HepG2 (cell line): Measurements from ENCODE around the gene NOS1AP. TPM values are rescaled to one million over a fixed set of nuclear protein-coding genes. Genes with fewer than 3 reads are reported as not detected.

Source experiments
- ATAC-seq: fragments of 200-7000 bp; cut with Tn5 transposase; 3 replicates; pipeline ENCODE4 v1.9.1; 2020; ENCODE audit warnings: mild to moderate bottlenecking, moderate library complexity
- BruUV-seq: library from RNA; stranded (reverse); fragments of 400-500 nt; replicated peaks from 2 replicates; lab custom pipeline; 2021; lab: Mats Ljungman, UMichigan
- CTCF ChIA-PET: fragments of 300-600 bp; formaldehyde crosslinking; extraction: SDS; loops from one replicate; lab custom pipeline; 2021; ENCODE audit warnings: low total read pairs, inconsistent platforms, low intra/inter-chr PET ratio; lab: Yijun Ruan, JAX
- POLR2A ChIA-PET: fragments of 350-600 bp; sonication (Branson Sonifier 250); formaldehyde crosslinking; loops from one replicate; lab custom pipeline; 2020; ENCODE audit warnings: antibody characterized with exemption, inconsistent platforms; lab: Yijun Ruan, JAX
- DNase-seq: peaks from one replicate; pipeline ENCODE4 v3.0.0-alpha.2; 2015; ENCODE audit warnings: low spot score
- FAIRE-seq: peaks from 3 replicates; lab custom pipeline; 2011; peaks lifted over from hg19 to GRCh38; lab: Jason Lieb, UNC
- H2AFZ ChIP-seq: one replicate; pipeline ENCODE4 v1.6.1; 2011; ENCODE audit warnings: low read length, inconsistent platforms
- H3K27ac ChIP-seq: fragments of 300-600 bp; 3 replicates; pipeline ENCODE4 v1.8.0; 2011; ENCODE audit warnings: mixed run types, mild to moderate bottlenecking, mixed read lengths, low read length, inconsistent platforms; ENCODE audit not compliant: insufficient read depth; ENCODE audit errors: extremely low read length
- H3K27me3 ChIP-seq, 2 experiments: fragments of 200-600 bp in 1 of 2; 2 replicates in 1 of 2; 3 replicates in 1 of 2; pipeline versions ENCODE4 v1.6.0 to v1.8.0; 2011; ENCODE audit warnings: low read length in 2 of 2, mild to moderate bottlenecking in 2 of 2, moderate library complexity in 2 of 2, inconsistent platforms in 1 of 2; ENCODE audit not compliant: insufficient read depth in 2 of 2, control insufficient read depth in 1 of 2
- H3K36me3 ChIP-seq, 2 experiments: fragments of 200-600 bp in 1 of 2; replicated peaks in 1 of 2; 2 replicates in 1 of 2; 3 replicates in 1 of 2; pipeline versions ENCODE4 v1.5.1 to v1.8.0; 2011; ENCODE audit warnings: low read length in 2 of 2, inconsistent platforms in 1 of 2; ENCODE audit not compliant: insufficient read depth in 2 of 2, control insufficient read depth in 1 of 2
- H3K4me1 ChIP-seq: 2 replicates; pipeline ENCODE4 v1.5.1; 2012; ENCODE audit warnings: low read length, inconsistent platforms; ENCODE audit not compliant: insufficient read depth
- H3K4me2 ChIP-seq: 2 replicates; pipeline ENCODE4 v1.6.0; 2011; ENCODE audit warnings: low read depth, low read length, inconsistent platforms
- H3K4me3 ChIP-seq, 3 experiments: fragments of 200-600 bp in 1 of 3; sonication (generic), shearing (Covaris generic) in 1 of 3; replicated peaks in 1 of 3; 2 replicates each; pipeline ENCODE4 v1.5.1; 2011 to 2016; ENCODE audit warnings: low read length in 3 of 3, inconsistent platforms in 2 of 3, low read depth in 2 of 3, mild to moderate bottlenecking in 2 of 3, control low read depth in 1 of 3, mixed read lengths in 1 of 3; ENCODE audit not compliant: insufficient read depth in 1 of 3
- H3K79me2 ChIP-seq: one replicate; pipeline ENCODE4 v1.6.1; 2011; ENCODE audit warnings: low read length, inconsistent platforms; ENCODE audit not compliant: insufficient read depth
- H3K9ac ChIP-seq: 2 replicates; pipeline ENCODE4 v1.6.0; 2011; ENCODE audit warnings: mild to moderate bottlenecking, low read depth, low read length, inconsistent platforms; ENCODE audit not compliant: insufficient read depth
- H3K9me3 ChIP-seq: 2 replicates; pipeline ENCODE4 v1.5.1; 2012; ENCODE audit warnings: mild to moderate bottlenecking, low read length
- H4K20me1 ChIP-seq: 2 replicates; pipeline ENCODE4 v1.6.0; 2011; ENCODE audit warnings: inconsistent platforms, mild to moderate bottlenecking, low read length, moderate library complexity; ENCODE audit not compliant: insufficient read depth
- BHLHE40 ChIP-seq: IDR thresholded peaks from 2 replicates; pipeline ENCODE4 v1.6.1; 2011; ENCODE audit warnings: low read length, improper control_type of control experiment
- FOSL2 ChIP-seq: sonication (generic); formaldehyde crosslinking; IDR thresholded peaks from 2 replicates; pipeline ENCODE4 v1.4.0; 2020; ENCODE audit warnings: missing genetic modification reagents
- FOXJ3 ChIP-seq: sonication (generic); formaldehyde crosslinking; IDR thresholded peaks from 2 replicates; pipeline ENCODE4 v1.4.0; 2020; ENCODE audit warnings: missing genetic modification reagents, mild to moderate bottlenecking, borderline replicate concordance
- GTF2F1 ChIP-seq: fragments of 150-350 bp; IDR thresholded peaks from 2 replicates; pipeline ENCODE4 v1.6.1; 2014; ENCODE audit warnings: low read length
- KLF16 ChIP-seq, 2 experiments: sonication (generic) in 1 of 2; formaldehyde crosslinking in 1 of 2; IDR thresholded peaks; 2 replicates each; pipeline versions ENCODE4 v1.6.1 to v1.8.0; 2016 to 2023; ENCODE audit warnings: missing genetic modification reagents in 2 of 2, missing compliant biosample characterization in 1 of 2
- LRRFIP1 ChIP-seq: sonication (generic); formaldehyde crosslinking; conservative IDR thresholded peaks from 2 replicates; pipeline ENCODE4 v1.4.0; 2020; ENCODE audit warnings: missing genetic modification reagents
- PAF1 ChIP-seq: IDR thresholded peaks from 2 replicates; pipeline ENCODE4 v1.6.1; 2016; ENCODE audit warnings: missing genetic modification reagents, missing compliant biosample characterization
- RBM22 ChIP-seq: fragments of 200-400 bp; formaldehyde crosslinking; optimal IDR thresholded peaks from 2 replicates; pipeline ENCODE3; 2017; ENCODE audit warnings: mild to moderate bottlenecking, low read length, moderate library complexity
- TRAFD1 ChIP-seq: sonication (generic); formaldehyde crosslinking; IDR thresholded peaks from 2 replicates; pipeline ENCODE4 v1.5.1; 2020; ENCODE audit warnings: missing genetic modification reagents, mild to moderate bottlenecking, borderline replicate concordance
- ZNF263 ChIP-seq: sonication (generic); formaldehyde crosslinking; IDR thresholded peaks from 2 replicates; pipeline ENCODE4 v1.4.0; 2020; ENCODE audit warnings: missing genetic modification reagents
- ZNF496 ChIP-seq: sonication (generic); formaldehyde crosslinking; IDR thresholded peaks from 2 replicates; pipeline ENCODE4 v1.8.1; 2023; ENCODE audit warnings: mild to moderate bottlenecking, moderate library complexity, missing genetic modification reagents; ENCODE audit not compliant: insufficient replicate concordance
- WGBS: methylation state at CpG from one replicate; pipeline ENCODE4 v1.1.6; 2017; ENCODE audit warnings: low lambda C conversion rate; 5-methylcytosine and 5-hydroxymethylcytosine counted together
- in situ Hi-C: cut with HindIII; loops from 2 replicates; pipeline ENCODE4 v1.10.0; 2017; ENCODE audit warnings: low pct_unique_long_range_greater_than_20kb; ENCODE audit not compliant: extremely low pct_ligation_motif_present
- intact Hi-C: fragments of 100-400 bp; cut with micrococcal nuclease; formaldehyde crosslinking; loops from one replicate; pipeline ENCODE4 v1.10.0; 2022; ENCODE audit not compliant: unreplicated experiment
- polyA plus RNA-seq, 8 experiments: library from polyadenylated mRNA; depleted of rRNA in 3 of 8; stranded (reverse) in 7 of 8; unstranded in 1 of 8; fragments of >200 nt; fragmentation: Illumina TruSeq in 4 of 8; extraction: Trizol in 4 of 8; gene quantifications; 2 replicates each; pipeline versions ENCODE4 v1.2.1 to v1.2.3, GENCODE V29; 2011 to 2016; ENCODE audit warnings: low read depth in 4 of 8, missing spikeins in 1 of 8, mixed read lengths in 1 of 8; ENCODE audit not compliant: insufficient read depth in 1 of 8
- total RNA-seq, 5 experiments: library from RNA; depleted of rRNA; stranded (reverse); fragments of >200 nt; fragmentation: Illumina TruSeq; extraction: Trizol; gene quantifications; 2 replicates each; pipeline ENCODE4 v1.2.3, GENCODE V29; 2016; ENCODE audit warnings: low read depth in 1 of 5
- TF ChIP-seq, protein P1 (sequence below): sonication (generic); formaldehyde crosslinking; IDR thresholded peaks from 2 replicates; pipeline ENCODE4 v1.4.0; 2020; ENCODE audit warnings: missing genetic modification reagents, borderline replicate concordance

The NOS1AP gene
- total and polyA plus RNA-seq, 2 of the 13 experiments (the other 11 are each of a cell fraction or from before 2014, with no cell fraction given): 2.0 to 3.3 TPM

- no peak for DNase-seq
- in situ Hi-C loops: no loop called here
- no TSS peak for BruUV-seq
- Histone ChIP-seq H3K79me2 (peaks cover 45% of the 10 kb centered on the region), H3K27ac (no peak overlapping the region), H3K4me2 (no peak overlapping the region), H4K20me1 (no peaks in the 10 kb centered on the region), H3K4me3 (no peak overlapping the region), H3K36me3 (no peaks in the 10 kb centered on the region), H3K27me3 (no peaks in the 10 kb centered on the region), H3K9ac (no peak overlapping the region)
- intact Hi-C loops: no loop called here
- ATAC-seq: no peak
- POLR2A ChIA-PET: interaction anchor here (1.2 kb wide), 1 partner anchor 17 kb away, joined by 3 read pairs; no protein-coding TSS in a partner anchor
- no peak for FAIRE-seq
- CTCF ChIA-PET: no interaction called here
- WGBS: 76% methylated on average over 6 of the region's 6 CpGs
- no peak for TF ChIP-seq BHLHE40
- TF ChIP-seq GTF2F1: no peak
- no peak for TF ChIP-seq TRAFD1 (CRISPR knock-in tag)
- TF ChIP-seq ZNF496: no peak
- TF ChIP-seq ZNF263 (CRISPR knock-in tag): no peak
- no peak for TF ChIP-seq KLF16 (CRISPR knock-in tag; IDR thresholded peaks at IDR 0.05)
- no peak for TF ChIP-seq PAF1 (CRISPR knock-in tag)
- TF ChIP-seq RBM22: peak; percentile 18
- no peak for TF ChIP-seq LRRFIP1
- no peak for TF ChIP-seq FOXJ3 (CRISPR knock-in tag)
- 0 out of 2 replicates have a peak, but pooled peaks have one; percentile 24 for TF ChIP-seq FOSL2
- TF ChIP-seq, protein P1, sequence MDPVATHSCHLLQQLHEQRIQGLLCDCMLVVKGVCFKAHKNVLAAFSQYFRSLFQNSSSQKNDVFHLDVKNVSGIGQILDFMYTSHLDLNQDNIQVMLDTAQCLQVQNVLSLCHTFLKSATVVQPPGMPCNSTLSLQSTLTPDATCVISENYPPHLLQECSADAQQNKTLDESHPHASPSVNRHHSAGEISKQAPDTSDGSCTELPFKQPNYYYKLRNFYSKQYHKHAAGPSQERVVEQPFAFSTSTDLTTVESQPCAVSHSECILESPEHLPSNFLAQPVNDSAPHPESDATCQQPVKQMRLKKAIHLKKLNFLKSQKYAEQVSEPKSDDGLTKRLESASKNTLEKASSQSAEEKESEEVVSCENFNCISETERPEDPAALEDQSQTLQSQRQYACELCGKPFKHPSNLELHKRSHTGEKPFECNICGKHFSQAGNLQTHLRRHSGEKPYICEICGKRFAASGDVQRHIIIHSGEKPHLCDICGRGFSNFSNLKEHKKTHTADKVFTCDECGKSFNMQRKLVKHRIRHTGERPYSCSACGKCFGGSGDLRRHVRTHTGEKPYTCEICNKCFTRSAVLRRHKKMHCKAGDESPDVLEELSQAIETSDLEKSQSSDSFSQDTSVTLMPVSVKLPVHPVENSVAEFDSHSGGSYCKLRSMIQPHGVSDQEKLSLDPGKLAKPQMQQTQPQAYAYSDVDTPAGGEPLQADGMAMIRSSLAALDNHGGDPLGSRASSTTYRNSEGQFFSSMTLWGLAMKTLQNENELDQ (CRISPR knock-in tag): no peak
- TF ChIP-seq, all 625 proteins: peak for 2
- Histone ChIP-seq H2AFZ (no peak overlapping the region), H3K9me3 (no peaks in the 10 kb centered on the region), H3K4me1 (peaks cover 64% of the 10 kb centered on the region)
Observed at GRCh38 chr1:162128693-162129356, 59.3 kb downstream of the NOS1AP start.
